Measurements from ENCODE around the gene EP400. TPM values are rescaled to one million over a fixed set of nuclear protein-coding genes. Genes with fewer than 3 reads are reported as not detected.

The EP400 gene
- total and polyA plus RNA-seq, 2 of the 8 experiments (the other 6 are each of a cell fraction or from before 2014, with no cell fraction given): 13.1 to 69.7 TPM

DNA sequence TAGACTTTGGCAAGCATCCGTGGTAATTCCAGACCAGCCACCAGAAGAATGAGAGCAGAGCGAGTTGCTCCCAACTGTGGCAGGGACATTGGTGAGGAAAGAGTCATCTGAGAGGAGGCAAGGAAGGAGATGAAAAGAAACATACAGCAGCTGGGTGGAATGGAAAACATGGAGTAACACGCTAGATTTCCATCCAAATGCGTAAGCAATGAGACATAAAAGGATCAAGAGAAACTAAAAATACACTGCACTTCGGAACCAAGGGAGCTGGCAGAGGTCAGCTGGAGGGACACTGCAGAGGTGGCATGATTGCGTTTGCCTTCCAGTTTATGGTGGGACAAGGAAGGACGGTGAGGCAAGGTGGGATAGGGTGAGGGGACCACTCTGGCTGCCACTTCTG, 111.5 kb downstream of the EP400 start:
- Histone ChIP-seq H2AK5ac (ENCODE audit: low read depth, low read length) (no peak overlapping the region), H3K23ac (ENCODE audit: insufficient read length) (no peak overlapping the region)
- POLR2A ChIA-PET (ENCODE audit: partially characterized antibody): interaction anchor here (0.6 kb wide), 1 partner anchor 22 kb away, joined by 4 read pairs; no protein-coding TSS in a partner anchor

More for the DNA sequence above, 111.5 kb downstream of the EP400 start:
- Histone ChIP-seq H3K4me3 (ENCODE audit: extremely low read depth in 1 of 4, insufficient read depth in 2 of 4, low read depth in 3 of 4, low read length in 4 of 4) (no peak overlapping the region), H3K4me2 (ENCODE audit: insufficient read depth in 1 of 2, low read depth in 2 of 2, low read length in 2 of 2) (no peak overlapping the region), H3K27ac (ENCODE audit: low read depth, low read length) (no peak overlapping the region), H2BK5ac (ENCODE audit: low read depth, low read length) (peak overlapping the region; percentile 12; the same call in 1 of the 2 replicates), H2AFZ (ENCODE audit: low read length) (no peak overlapping the region), H4K20me1 (replicated peaks in 1 of 2; ENCODE audit: control insufficient read depth in 1 of 2, insufficient read depth in 2 of 2, low read length in 2 of 2) (peaks cover 0 to 8% of the 10 kb centered on the region in 2 experiments), H2BK15ac (ENCODE audit: low read length) (no peak overlapping the region), H2BK12ac (ENCODE audit: low read depth, low read length) (no peak overlapping the region), H3K9me3 (ENCODE audit: insufficient read depth in 2 of 2, low read depth in 1 of 2, low read length in 1 of 2) (no peaks in the 10 kb centered on the region), H3K4me1 (replicated peaks in 1 of 4; ENCODE audit: control insufficient read depth in 3 of 4, insufficient read depth in 4 of 4, low read length in 3 of 4) (no peaks in the 10 kb centered on the region), H4K91ac (replicated peaks; ENCODE audit: insufficient read length, low read length) (no peak overlapping the region), H2BK20ac (ENCODE audit: low read length) (no peak overlapping the region), H3K79me2 (ENCODE audit: control insufficient read depth in 1 of 2, insufficient read depth in 2 of 2, low read length in 2 of 2) (no peaks in the 10 kb centered on the region), H3K18ac (ENCODE audit: extremely low read depth, low read length) (no peak overlapping the region), H3K36me3 (ENCODE audit: control insufficient read depth in 2 of 4, insufficient read depth in 4 of 4, low read length in 3 of 4) (peaks cover 5 to 47% (median 36%) of the 10 kb centered on the region in 4 experiments; a peak in 7 of 8 replicates), H3K9ac (replicated peaks in 1 of 4; ENCODE audit: extremely low read depth in 1 of 4, low read depth in 3 of 4, low read length in 3 of 4) (no peak overlapping the region), H3K27me3 (replicated peaks in 1 of 4; ENCODE audit: control insufficient read depth in 3 of 4, extremely low read depth in 1 of 4, insufficient read depth in 3 of 4, low read length in 3 of 4) (no peaks in the 10 kb centered on the region), H3K56ac (replicated peaks; ENCODE audit: insufficient read length, low read depth, low read length) (no peak overlapping the region), H4K8ac (ENCODE audit: extremely low read depth, insufficient read depth, low read length) (no peak overlapping the region), H3K14ac (ENCODE audit: insufficient read length) (no peak overlapping the region), H3K23me2 (ENCODE audit: low read depth, low read length) (no peaks in the 10 kb centered on the region), H3K4ac (replicated peaks; ENCODE audit: insufficient read length, low read depth, low read length) (no peak overlapping the region), H4K5ac (ENCODE audit: insufficient read length, low read depth, low read length) (no peak overlapping the region), H3K79me1 (ENCODE audit: low read depth, low read length) (no peaks in the 10 kb centered on the region; the same call in 1 of the 2 replicates), H2BK120ac (replicated peaks; ENCODE audit: low read depth, low read length) (no peak overlapping the region)
- CTCF ChIA-PET (ENCODE audit: partially characterized antibody): no interaction called here
- DNase-seq (ENCODE audit: low read depth in 1 of 2, low spot score in 2 of 2) (no peak), FAIRE-seq (no peak)
- WGBS, 2 experiments (ENCODE audit: extremely low coverage in 1 of 2, insufficient coverage in 1 of 2, insufficient read length in 1 of 2, insufficient replicate concordance in 2 of 2, low coverage in 1 of 2, low lambda C conversion rate in 2 of 2, missing lambda C conversion rate in 1 of 2): 92% methylated on average over 7 of the region's 7 CpGs; no CpG with 5 or more reads in 1 of the 2 experiments
- TF ChIP-seq POLR2A (IDR thresholded peaks at IDR 0.05; ENCODE audit: control extremely low read depth in 1 of 2, low read depth in 2 of 2, low read length in 2 of 2) (no peak), POLR2AphosphoS5 (IDR thresholded peaks at IDR 0.05; ENCODE audit: low read depth, low read length) (no peak), JUND (IDR thresholded peaks at IDR 0.05; ENCODE audit: low read length) (no peak), BRCA1 (IDR thresholded peaks at IDR 0.05; ENCODE audit: low read depth, low read length) (no peak), KDM4A (IDR thresholded peaks at IDR 0.05; ENCODE audit: low read depth, low read length, severe bottlenecking) (no peak), BCL11A (IDR thresholded peaks at IDR 0.05; ENCODE audit: low read depth in 2 of 2, low read length in 2 of 2) (no peak), FOSL1 (IDR thresholded peaks at IDR 0.05; ENCODE audit: insufficient read depth, low read depth, low read length) (no peak), CBX5 (IDR thresholded peaks at IDR 0.05; ENCODE audit: low read depth, low read length) (no peak)

Data from H1 (cell line).